Gastroesophageal sphincter (tissue), 3 donors: Measurements from ENCODE around the gene ORAI1.

Experiments
- CTCF ChIP-seq, 4 experiments: fragments of 200-600 bp in 2 of 4; fragments of 450-650 bp in 2 of 4; sonication (generic) in 1 of 4; IDR thresholded peaks; one replicate each; pipeline ENCODE4 v1.5.1; 2017 to 2019; ENCODE audit warnings: antibody characterized with exemption in 4 of 4, mild to moderate bottlenecking in 2 of 4, moderate library complexity in 2 of 4
- EP300 ChIP-seq: sonication (generic); formaldehyde crosslinking; IDR thresholded peaks from one replicate; pipeline ENCODE4 v1.6.1; 2017; ENCODE audit warnings: antibody characterized with exemption, mild to moderate bottlenecking
- POLR2A ChIP-seq, 2 donors: fragments of 450-650 bp; IDR thresholded peaks; one replicate each; pipeline ENCODE4 v1.6.1; 2017; ENCODE audit warnings: antibody characterized with exemption in 2 of 2, mild to moderate bottlenecking in 2 of 2, moderate library complexity in 1 of 2

DNA sequence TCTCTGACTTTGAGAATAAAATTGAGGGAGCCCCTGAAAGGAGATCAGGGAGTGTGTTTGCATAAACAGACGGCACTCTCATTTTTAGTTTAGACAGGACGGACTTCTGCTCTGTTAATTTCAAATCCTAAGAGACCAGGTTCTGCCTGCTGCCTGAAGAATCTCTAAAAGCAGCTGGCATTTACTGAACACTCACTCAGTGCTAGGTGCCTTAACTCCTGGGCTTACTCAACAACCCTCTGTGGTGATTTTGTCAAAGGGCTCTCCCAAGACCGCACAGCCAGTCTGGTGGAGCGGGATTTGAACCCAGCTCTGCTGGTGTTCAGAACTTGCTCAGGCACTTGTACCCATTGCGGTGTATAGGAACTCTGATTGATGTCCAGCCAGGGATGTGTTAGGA, 2.2 kb downstream of the ORAI1 start:
- TF ChIP-seq CTCF (IDR thresholded peaks at IDR 0.05) (no peak), EP300 (no peak), POLR2A (IDR thresholded peaks at IDR 0.05) (no peak)
